Naive thymus-derived CD4-positive, alpha-beta T cell (primary cell): ENCODE results near the gene SLC35G3. TPM values are rescaled to one million over a fixed set of nuclear protein-coding genes. Genes with fewer than 3 reads are reported as not detected.
"Not testable (repeated sequence)": the region's sequence is repeated elsewhere in the genome, so short reads cannot be mapped to it uniquely, and the experiment has no call there.

ENCODE experiments used
- ATAC-seq: fragments of 150-1000 bp; cut with Tn5 transposase; 2 replicates; pipeline ENCODE4 v1.10.0; 2021; ENCODE audit warnings: mild to moderate bottlenecking, moderate library complexity
- CTCF ChIA-PET: fragments of 350-600 bp; sonication (Branson Sonifier 250); formaldehyde crosslinking; loops from one replicate; lab custom pipeline; 2021; ENCODE audit warnings: antibody characterized with exemption; lab: Charles Lee
- POLR2A ChIA-PET: fragments of 350-600 bp; sonication (Branson Sonifier 250); formaldehyde crosslinking; loops from one replicate; lab custom pipeline; 2021; ENCODE audit warnings: antibody characterized with exemption, inconsistent platforms; lab: Charles Lee
- DNase-seq, 9 donors: peaks; one replicate each; pipeline versions ENCODE4 v3.0.0 to v3.0.0-alpha.2; 2020 to 2022; ENCODE audit warnings: mixed read lengths in 1 of 9
- H3K27ac ChIP-seq: one replicate; pipeline ENCODE4 v1.7.0; 2013; ENCODE audit warnings: mild to moderate bottlenecking, low read depth, low read length, moderate library complexity
- H3K27me3 ChIP-seq, 2 donors: one replicate each; pipeline ENCODE4 v1.7.0; 2013; ENCODE audit warnings: low read length in 2 of 2, mild to moderate bottlenecking in 2 of 2, moderate library complexity in 2 of 2; ENCODE audit not compliant: control insufficient read depth in 2 of 2, insufficient read depth in 2 of 2
- H3K36me3 ChIP-seq, 3 experiments: 1 replicate in 2 of 3; 2 replicates in 1 of 3; pipeline ENCODE4 v1.7.0; 2013; ENCODE audit warnings: low read length in 3 of 3, mild to moderate bottlenecking in 3 of 3, moderate library complexity in 1 of 3; ENCODE audit not compliant: insufficient read depth in 3 of 3, control insufficient read depth in 2 of 3
- H3K4me1 ChIP-seq, 2 donors: one replicate each; pipeline ENCODE4 v1.7.0; 2013; ENCODE audit warnings: low read length in 2 of 2, mild to moderate bottlenecking in 2 of 2, moderate library complexity in 1 of 2; ENCODE audit not compliant: control insufficient read depth in 2 of 2, insufficient read depth in 2 of 2
- H3K4me3 ChIP-seq: 2 replicates; pipeline ENCODE4 v1.7.0; 2013; ENCODE audit warnings: mild to moderate bottlenecking, low read length
- H3K9me3 ChIP-seq, 3 experiments: 1 replicate in 2 of 3; 2 replicates in 1 of 3; pipeline ENCODE4 v1.7.0; 2013; ENCODE audit warnings: low read length in 3 of 3; ENCODE audit not compliant: control insufficient read depth in 2 of 3
- H3K27ac Mint-ChIP-seq, 9 donors: one replicate each; pipeline ENCODE4 v1.8.0; 2020 to 2022; ENCODE audit warnings: mixed read lengths in 9 of 9, mild to moderate bottlenecking in 8 of 9, moderate library complexity in 5 of 9, inconsistent platforms in 2 of 9
- H3K27me3 Mint-ChIP-seq, 5 donors: one replicate each; pipeline ENCODE4 v1.8.0; 2021 to 2022; ENCODE audit warnings: mixed read lengths in 5 of 5, mild to moderate bottlenecking in 1 of 5
- H3K36me3 Mint-ChIP-seq, 5 donors: one replicate each; pipeline ENCODE4 v1.8.0; 2020 to 2022; ENCODE audit warnings: mixed read lengths in 5 of 5, mild to moderate bottlenecking in 3 of 5, inconsistent platforms in 1 of 5
- H3K4me1 Mint-ChIP-seq, 7 donors: one replicate each; pipeline ENCODE4 v1.8.0; 2020 to 2022; ENCODE audit warnings: mixed read lengths in 7 of 7, mild to moderate bottlenecking in 3 of 7, inconsistent platforms in 1 of 7
- H3K4me3 Mint-ChIP-seq, 10 donors: one replicate each; pipeline ENCODE4 v1.8.0; 2020 to 2022; ENCODE audit warnings: mild to moderate bottlenecking in 10 of 10, mixed read lengths in 10 of 10, moderate library complexity in 6 of 10, inconsistent platforms in 2 of 10
- H3K9me3 Mint-ChIP-seq, 11 donors: one replicate each; pipeline ENCODE4 v1.8.0; 2020 to 2022; ENCODE audit warnings: mixed read lengths in 11 of 11, mild to moderate bottlenecking in 4 of 11, inconsistent platforms in 1 of 11, moderate library complexity in 1 of 11
- intact Hi-C, 2 donors: fragments of 100-400 bp; cut with micrococcal nuclease; formaldehyde crosslinking; loops; one replicate each; pipeline ENCODE4 v1.15.1; 2023
- polyA plus RNA-seq, 2 donors: library from polyadenylated mRNA; unstranded; fragments of 300-500 nt; fragmentation: Illumina TruSeq; gene quantifications; one replicate each; pipeline ENCODE4 v1.2.3, GENCODE V29; 2021
- total RNA-seq, 6 experiments: library from RNA in 5 of 6; stranded (reverse) in 5 of 6; gene quantifications; 1 replicate in 5 of 6; 2 replicates in 1 of 6; pipeline ENCODE4 v1.2.3 and lab custom pipeline; 2021 to 2026

The SLC35G3 gene
- total and polyA plus RNA-seq, 7 experiments from 2014 or later: not detected

DNA sequence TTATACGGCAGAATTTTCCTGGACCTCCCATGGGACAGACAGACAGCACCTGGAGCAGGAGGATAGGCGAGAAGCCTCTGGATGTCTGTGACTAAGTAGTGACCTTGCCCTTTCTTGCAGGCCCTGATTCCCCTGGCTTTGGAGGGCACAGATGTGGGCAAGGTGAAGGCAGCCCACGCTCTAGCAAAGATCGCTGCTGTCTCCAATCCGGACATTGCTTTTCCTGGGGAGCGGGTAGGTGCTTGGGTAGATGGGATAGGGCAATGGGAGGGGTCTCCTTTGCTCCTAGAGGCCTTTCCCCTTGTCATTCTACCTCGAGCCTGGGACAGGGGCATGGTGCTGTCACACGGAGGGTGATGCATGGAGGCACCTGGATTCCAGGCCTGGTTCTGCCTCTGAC lies 17.3 kb downstream of the SLC35G3 start:
- no peaks in the 10 kb centered on the region for H3K36me3 ChIP-seq
- Mint-ChIP-seq H3K36me3 (peaks cover 0 to 14% (median 0%) of the 10 kb centered on the region in 5 donors), H3K27me3 (no peaks in the 10 kb centered on the region), H3K4me3 (peak overlapping the region in 8 of 10 donors; percentile 47 to 85 (median 72)), H3K4me1 (peaks cover 51 to 92% (median 75%) of the 10 kb centered on the region in 7 donors), H3K9me3 (peaks cover 0 to 9% (median 0%) of the 10 kb centered on the region in 11 donors), H3K27ac (peak overlapping the region; percentile 85 to 99 (median 91))
- peak overlapping the region; percentile 42 for H3K27ac ChIP-seq
- H3K4me1 ChIP-seq: peaks cover 28 to 40% of the 10 kb centered on the region in 2 donors
- CTCF ChIA-PET: interaction anchor here (1.2 kb wide), 1 partner anchor 34 kb away, joined by 6 read pairs; no protein-coding TSS in a partner anchor
- H3K27me3 ChIP-seq: no peaks in the 10 kb centered on the region
- ATAC-seq (no peak), DNase-seq (no peak)
- POLR2A ChIA-PET: interaction anchor here (1.0 to 2.8 kb wide), 2 partner anchors 37 to 55 kb away, joined by 3 to 9 read pairs; no protein-coding TSS in a partner anchor
- no peaks in the 10 kb centered on the region for H3K9me3 ChIP-seq
- no peak overlapping the region for H3K4me3 ChIP-seq
- intact Hi-C loops: loop anchor here (1.0 kb wide), 3 partner anchors 11 to 65 kb away; no protein-coding TSS in a partner anchor

DNA sequence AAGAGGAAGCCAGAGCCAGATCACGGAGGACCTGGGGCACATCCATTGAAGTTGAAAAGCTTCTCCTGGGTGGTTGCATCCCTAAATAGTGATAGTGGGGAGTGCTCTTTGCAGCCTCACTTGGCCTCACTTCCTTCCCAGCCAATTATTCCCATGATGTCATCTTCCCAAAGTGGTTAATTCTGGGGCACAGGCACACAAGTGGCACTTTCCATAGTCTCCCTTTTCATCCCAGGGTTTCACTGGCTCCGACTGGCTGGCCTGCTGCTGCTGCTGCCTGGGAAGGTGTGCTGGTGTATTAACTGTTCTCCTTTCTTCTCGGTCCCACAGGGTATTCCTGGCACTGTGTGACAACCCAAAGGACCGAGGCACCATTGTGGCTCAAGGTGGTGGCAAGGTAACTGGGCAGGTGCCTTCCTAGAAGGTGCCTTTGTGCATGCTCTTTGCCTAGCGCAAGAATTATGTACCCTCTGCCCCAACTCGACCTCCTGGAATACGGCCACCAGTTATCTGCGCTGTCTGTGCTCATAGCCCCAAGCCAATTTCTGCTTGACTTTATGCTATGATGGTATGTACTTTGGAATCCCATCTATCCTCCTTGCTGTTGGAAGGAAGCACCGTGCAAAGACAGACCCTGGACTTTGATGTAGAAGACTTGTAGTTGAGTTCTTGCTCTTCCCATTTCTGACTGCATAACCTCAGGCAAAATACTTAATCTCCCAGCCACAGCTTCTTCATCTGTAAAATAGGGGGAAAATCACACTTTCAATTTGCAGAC lies 18.4 kb downstream of the SLC35G3 start:
- H3K27ac Mint-ChIP-seq: peak overlapping the region; percentile 39 to 99 (median 89)
- peaks cover 0 to 14% (median 0%) of the 10 kb centered on the region in 5 donors for H3K36me3 Mint-ChIP-seq
- Histone ChIP-seq H3K4me1 (peaks cover 36 to 40% of the 10 kb centered on the region in 2 donors), H3K27ac (no peak overlapping the region), H3K9me3 (no peaks in the 10 kb centered on the region), H3K27me3 (no peaks in the 10 kb centered on the region), H3K4me3 (no peak overlapping the region), H3K36me3 (no peaks in the 10 kb centered on the region)
- ChIA-PET CTCF (interaction anchor here (1.2 kb wide), 1 partner anchor 358 kb away, joined by 4 read pairs; no protein-coding TSS in a partner anchor), POLR2A (interaction anchor here (0.8 to 4.8 kb wide), 7 partner anchors 8 to 345 kb away, joined by 3 to 31 read pairs (median 6); partner anchors contain the start of gene SLFN5)
- DNase-seq: no peak
- intact Hi-C loops: loop anchor here in 1 of 2 donors (1.0 kb wide), 1 partner anchor 12 kb away; no protein-coding TSS in a partner anchor
- no peaks in the 10 kb centered on the region for H3K27me3 Mint-ChIP-seq
- H3K9me3 Mint-ChIP-seq: peaks cover 0 to 9% (median 0%) of the 10 kb centered on the region in 11 donors
- H3K4me1 Mint-ChIP-seq: peaks cover 48 to 96% (median 79%) of the 10 kb centered on the region in 7 donors
- no peak for ATAC-seq
- H3K4me3 Mint-ChIP-seq: peak overlapping the region in 8 of 10 donors; percentile 10 to 85 (median 36)

DNA sequence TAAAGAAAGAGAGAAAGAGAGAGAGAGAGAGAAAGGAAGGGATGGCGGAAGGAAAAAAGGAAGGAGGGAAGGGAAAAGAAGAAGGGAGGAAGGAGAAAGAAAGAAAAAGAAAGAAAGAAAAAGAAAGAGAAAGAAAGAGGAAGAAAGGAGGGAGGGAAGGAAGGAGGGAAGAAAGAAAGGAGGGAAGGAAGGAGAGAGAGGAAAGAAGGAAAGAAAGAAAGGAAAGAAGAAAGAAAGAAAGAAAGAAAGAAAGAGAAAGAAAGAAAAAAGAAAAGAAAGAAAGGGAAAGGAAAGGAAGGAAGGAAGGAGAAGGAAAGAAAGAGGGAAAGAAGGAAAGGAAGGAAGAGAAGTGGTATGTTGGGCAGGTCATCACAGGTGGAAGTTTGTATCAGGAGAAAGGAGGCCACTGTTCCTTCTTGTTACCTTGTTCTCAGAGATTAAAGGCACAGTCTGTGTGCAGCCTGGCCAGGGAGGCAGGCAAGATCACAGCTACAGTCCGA lies 19.3 kb downstream of the SLC35G3 start:
- Mint-ChIP-seq H3K9me3 (peaks cover 0 to 9% (median 0%) of the 10 kb centered on the region in 11 donors), H3K27me3 (no peaks in the 10 kb centered on the region), H3K27ac (peak overlapping the region; percentile 39 to 99 (median 81)), H3K4me1 (peaks cover 42 to 86% (median 71%) of the 10 kb centered on the region in 7 donors), H3K4me3 (peak overlapping the region in 7 of 10 donors; percentile 10 to 64 (median 41)), H3K36me3 (peaks cover 0 to 14% (median 0%) of the 10 kb centered on the region in 5 donors)
- Histone ChIP-seq H3K4me1 (peaks cover 36 to 39% of the 10 kb centered on the region in 2 donors), H3K27me3 (no peaks in the 10 kb centered on the region), H3K4me3 (no peak overlapping the region), H3K9me3 (no peaks in the 10 kb centered on the region), H3K36me3 (no peaks in the 10 kb centered on the region), H3K27ac (no peak overlapping the region)
- ChIA-PET POLR2A (interaction anchor here (0.6 to 4.8 kb wide), 11 partner anchors 9 to 362 kb away, joined by 3 to 31 read pairs (median 4); partner anchors contain the start of gene SLFN5), CTCF (interaction anchor here (1.2 kb wide), 1 partner anchor 359 kb away, joined by 4 read pairs; no protein-coding TSS in a partner anchor)
- intact Hi-C loops: loop anchor here in 1 of 2 donors (5.0 kb wide), 2 partner anchors 197 to 312 kb away; partner anchors contain the start of gene SLFN11
- ATAC-seq (no peak), DNase-seq (no peak)

DNA sequence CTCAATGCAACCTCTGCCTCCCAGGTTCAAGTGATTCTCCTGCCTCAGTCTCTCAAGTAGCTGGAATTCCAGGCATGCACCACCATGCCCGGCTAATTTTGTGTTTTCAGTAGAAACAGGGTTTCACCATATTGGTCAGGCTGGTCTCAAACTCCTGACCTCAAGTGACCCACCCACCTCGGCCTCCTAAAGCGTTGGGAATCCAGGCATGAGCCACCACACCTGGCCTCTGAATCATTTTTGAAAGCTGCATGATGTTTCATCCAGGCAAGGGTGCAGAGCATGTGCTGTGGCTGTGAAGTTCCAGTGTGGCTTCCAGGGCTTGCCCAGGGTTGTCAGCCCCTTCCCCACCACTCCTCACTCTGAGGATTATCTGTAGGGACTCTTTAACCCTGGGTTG lies 21.9 kb downstream of the SLC35G3 start:
- CTCF ChIA-PET: interaction anchor here (1.0 to 1.1 kb wide), 2 partner anchors 68 to 361 kb away, joined by 3 to 5 read pairs; no protein-coding TSS in a partner anchor
- not testable (repeated sequence) for H3K9me3 Mint-ChIP-seq, H3K36me3 ChIP-seq, H3K9me3 ChIP-seq, H3K4me3 ChIP-seq, DNase-seq, H3K27me3 Mint-ChIP-seq, H3K36me3 Mint-ChIP-seq, ATAC-seq, H3K27me3 ChIP-seq
- peak overlapping the region in 4 of 10 donors; percentile 23 to 79 (median 50) for H3K4me3 Mint-ChIP-seq
- POLR2A ChIA-PET: interaction anchor here (0.7 to 4.8 kb wide), 7 partner anchors 39 to 408 kb away, joined by 3 to 31 read pairs (median 3); partner anchors contain the start of gene SLFN5
- H3K4me1 ChIP-seq: peaks cover 24 to 31% of the 10 kb centered on the region in 2 donors
- peak overlapping the region; percentile 60 to 95 (median 88) for H3K27ac Mint-ChIP-seq
- peaks cover 28 to 67% (median 53%) of the 10 kb centered on the region in 7 donors for H3K4me1 Mint-ChIP-seq
- intact Hi-C loops: loop anchor here in 1 of 2 donors (5.0 kb wide), 2 partner anchors 200 to 315 kb away; partner anchors contain the start of gene SLFN11
- peak overlapping the region; percentile 47 for H3K27ac ChIP-seq

DNA sequence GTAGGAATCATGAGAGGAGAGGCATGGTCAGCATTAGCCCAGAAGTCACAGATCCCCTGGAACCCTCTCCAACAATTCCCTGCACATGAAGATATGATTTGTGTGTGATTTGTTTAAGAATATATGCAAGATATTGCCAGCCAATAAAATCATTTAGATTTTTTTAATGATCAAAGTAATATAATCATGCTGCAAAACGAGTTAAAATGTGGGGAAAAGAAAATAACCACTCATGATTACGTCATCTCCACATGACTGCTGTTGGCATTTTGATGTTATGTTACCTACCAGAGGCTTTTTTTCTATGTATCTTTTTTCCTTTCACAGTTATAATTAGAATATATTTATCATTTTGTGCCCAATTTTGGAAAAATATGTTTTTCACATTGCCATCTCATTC lies 22.4 kb downstream of the SLC35G3 start:
- Histone ChIP-seq H3K4me3 (peak overlapping the region; percentile 25), H3K27me3 (no peaks in the 10 kb centered on the region), H3K9me3 (no peaks in the 10 kb centered on the region), H3K4me1 (peaks cover 20 to 27% of the 10 kb centered on the region in 2 donors), H3K27ac (peak overlapping the region; percentile 47), H3K36me3 (no peaks in the 10 kb centered on the region)
- H3K36me3 Mint-ChIP-seq: peaks cover 0 to 4% (median 0%) of the 10 kb centered on the region in 5 donors
- H3K27me3 Mint-ChIP-seq: no peaks in the 10 kb centered on the region
- peak; percentile 68 for ATAC-seq
- ChIA-PET CTCF (interaction anchor here (0.6 to 5.1 kb wide), 3 partner anchors 68 to 366 kb away, joined by 3 to 19 read pairs (median 5); partner anchors contain the start of gene SLFN12L), POLR2A (interaction anchor here (0.7 to 4.8 kb wide), 8 partner anchors 39 to 408 kb away, joined by 3 to 31 read pairs (median 5); partner anchors contain the start of gene SLFN5)
- H3K4me1 Mint-ChIP-seq: peaks cover 28 to 63% (median 48%) of the 10 kb centered on the region in 7 donors
- peak in 6 of 9 donors; percentile 46 to 71 (median 62) for DNase-seq
- H3K27ac Mint-ChIP-seq: peak overlapping the region; percentile 65 to 96 (median 89)
- peak overlapping the region in 8 of 10 donors; percentile 46 to 79 (median 70) for H3K4me3 Mint-ChIP-seq
- H3K9me3 Mint-ChIP-seq: peaks cover 0 to 3% (median 0%) of the 10 kb centered on the region in 11 donors
- intact Hi-C loops: loop anchor here (1.0 to 5.0 kb wide), 8 partner anchors 42 to 575 kb away; partner anchors contain the start of gene SLFN11 (in 1 of the 2)
